Suppressor macrophage treated with lipopolysaccharide for 4 hours (primary cell): ENCODE measurements around the gene SMARCB1.

ENCODE experiments used
- DNase-seq: peaks from one replicate; pipeline ENCODE4 v3.0.0-alpha.2; 2020

Gene SMARCB1

DNA sequence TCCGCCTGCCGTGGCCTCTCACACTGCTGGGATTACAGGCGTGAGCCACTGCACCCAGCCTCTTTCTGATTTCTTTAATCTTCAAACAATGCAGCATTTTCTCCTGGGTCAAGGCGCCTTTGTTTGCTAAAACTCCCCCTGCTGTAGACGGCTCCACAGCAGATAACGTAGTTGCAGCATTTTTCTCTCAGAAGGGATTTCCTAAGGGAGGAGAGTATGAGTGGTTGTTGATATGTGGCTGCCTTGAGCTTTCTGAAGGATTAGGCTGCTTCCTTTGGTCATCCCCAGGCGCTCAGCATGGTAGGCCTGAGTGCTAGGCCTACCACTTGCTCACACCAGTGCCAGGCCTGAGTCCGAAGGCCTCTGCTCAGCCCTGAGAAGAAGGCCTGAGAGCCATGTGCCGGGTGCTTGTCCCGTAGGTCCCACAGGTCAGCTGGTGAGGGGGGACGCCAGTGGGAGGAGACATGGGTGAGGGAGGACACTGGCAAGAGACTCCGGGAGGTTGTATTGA lies 18.1 kb downstream of the SMARCB1 start:
- DNase-seq, result no peak

DNA sequence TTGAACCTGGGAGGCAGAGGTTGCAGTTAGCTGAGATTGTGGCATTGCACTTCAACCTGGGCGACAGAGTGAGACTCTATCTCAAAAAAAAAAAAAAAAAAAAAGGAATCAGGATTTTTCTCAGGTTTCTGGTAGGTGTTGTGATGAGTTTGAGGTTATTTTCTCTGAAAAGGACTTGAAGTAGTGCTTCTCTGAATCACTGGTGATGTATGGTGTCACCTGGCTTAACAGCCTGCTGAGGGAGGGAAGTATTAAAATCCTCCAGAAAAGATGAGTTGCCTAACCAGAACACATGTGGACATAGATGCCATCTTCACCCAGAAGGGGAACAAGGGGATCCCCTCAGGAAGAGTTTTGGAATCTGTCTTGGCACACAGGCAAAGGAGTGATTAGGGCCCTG lies 20.1 kb downstream of the SMARCB1 start:
- DNase-seq, result no peak

DNA sequence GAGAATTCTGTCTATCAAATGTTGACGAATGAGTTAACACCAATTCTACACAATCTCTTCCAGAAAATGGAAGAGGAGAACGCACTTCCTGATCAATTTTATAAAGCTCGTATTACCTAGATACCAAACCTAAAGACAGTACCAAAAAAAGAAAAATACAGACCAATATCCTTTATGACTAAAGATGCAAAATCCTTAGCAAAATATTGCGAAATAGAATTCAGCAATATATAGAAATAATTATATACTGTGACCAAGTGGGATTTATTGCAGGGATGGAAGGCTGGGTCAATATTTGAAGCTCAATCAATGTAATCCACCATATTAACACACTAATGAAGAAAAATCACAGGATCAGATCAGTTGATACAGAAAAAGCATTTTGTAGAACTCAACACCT lies 25.6 kb downstream of the SMARCB1 start:
- no peak for DNase-seq

- no peak for DNase-seq
Observed at GRCh38 chr22:23815541-23816155, 28.9 kb downstream of the SMARCB1 start.

- no peak for DNase-seq
Observed at GRCh38 chr22:23816156-23816976, 29.6 kb downstream of the SMARCB1 start.

- no peak for DNase-seq
Observed at GRCh38 chr22:23817146-23817545, 30.4 kb downstream of the SMARCB1 start.

DNA sequence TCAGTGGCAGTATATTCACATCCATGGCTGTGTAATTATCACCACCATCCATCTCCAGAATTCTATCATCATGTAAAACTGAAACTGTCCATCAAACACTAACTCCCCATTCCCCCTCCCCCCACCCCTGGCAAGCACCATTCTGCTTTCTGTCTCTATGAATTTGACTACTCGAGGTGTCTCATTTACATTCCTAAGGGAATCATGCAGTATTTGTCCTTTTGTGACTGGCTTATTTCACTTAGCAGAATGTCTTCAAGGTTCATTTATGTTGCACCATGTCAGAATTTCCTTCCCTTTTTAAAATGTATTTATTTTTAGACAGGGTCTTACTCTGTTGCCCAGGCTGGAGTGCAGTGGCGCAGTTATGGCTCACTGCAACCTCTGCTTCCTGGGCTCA lies 31.8 kb downstream of the SMARCB1 start:
- no peak for DNase-seq

DNA sequence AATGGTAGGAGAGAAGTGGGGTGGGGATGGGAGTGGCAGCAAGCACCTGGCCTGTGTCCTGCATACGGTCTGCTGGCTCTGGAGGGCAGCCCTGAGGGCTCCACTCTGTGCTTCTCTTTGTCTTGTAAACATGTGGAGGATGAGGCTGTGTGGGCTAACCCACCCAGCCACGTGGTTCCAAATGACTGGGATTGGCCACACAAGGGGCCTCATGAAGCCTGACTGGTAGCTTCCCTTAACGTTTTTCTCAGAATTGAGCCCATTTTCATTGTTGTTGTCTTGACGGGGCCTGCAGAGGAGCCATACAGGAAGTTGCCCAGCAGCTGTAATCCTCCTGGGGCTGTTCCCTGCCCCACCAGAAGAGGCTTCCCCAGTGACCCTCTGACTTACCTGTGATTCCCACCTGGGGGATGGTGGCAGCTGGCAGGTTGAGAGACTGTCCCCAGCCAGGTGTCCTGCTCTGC lies 34.0 kb downstream of the SMARCB1 start:
- DNase-seq, result no peak

GRCh38 chr22:23822101-23822671 lies 35.4 kb downstream of the SMARCB1 start:
- no peak for DNase-seq

GRCh38 chr22:23823331-23823791 lies 36.6 kb downstream of the SMARCB1 start:
- no peak for DNase-seq

DNA sequence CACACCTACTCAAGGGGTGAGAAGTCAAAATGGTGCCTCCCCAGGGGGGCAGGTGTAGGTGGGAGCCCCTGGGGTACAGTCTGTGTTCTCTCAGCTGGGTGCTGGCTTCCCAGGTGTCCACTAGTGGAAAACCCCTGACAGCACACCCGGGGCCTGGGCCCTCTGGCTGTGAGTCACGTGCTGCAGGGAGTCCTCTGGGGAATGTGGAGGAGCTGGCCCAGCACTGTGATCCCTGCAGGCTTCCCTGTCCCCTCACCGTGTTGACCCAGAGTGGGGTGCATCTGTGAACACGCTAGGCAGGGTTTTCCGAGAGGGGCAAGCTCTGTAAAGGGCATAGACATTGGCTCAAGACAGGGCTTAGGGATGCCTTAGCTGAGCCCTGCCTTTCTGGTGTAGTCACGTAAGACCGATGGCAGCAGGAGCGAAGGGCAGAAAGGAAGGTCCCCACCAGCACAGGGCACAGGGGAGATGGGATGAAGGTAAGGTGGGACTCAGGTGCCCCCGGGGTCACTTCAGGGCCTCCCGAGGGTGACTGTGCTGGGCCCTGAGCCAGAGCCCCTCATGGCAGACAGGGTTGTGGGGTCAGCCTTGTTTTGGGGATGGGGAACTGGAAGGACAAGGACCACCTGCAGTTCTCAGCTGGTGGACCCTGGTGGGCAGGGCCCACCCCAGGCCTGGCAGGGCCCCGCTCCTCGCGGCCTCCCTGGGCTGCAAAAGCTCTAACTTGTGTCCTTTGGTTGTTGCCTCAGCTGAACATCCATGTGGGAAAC lies 37.9 kb downstream of the SMARCB1 start:
- DNase-seq, result no peak

- no peak for DNase-seq
Observed at GRCh38 chr22:23825246-23825905, 38.6 kb downstream of the SMARCB1 start.

- DNase-seq, result no peak
Observed at GRCh38 chr22:23826510-23827350, 40.0 kb downstream of the SMARCB1 start.

GRCh38 chr22:23827351-23827995 lies 40.7 kb downstream of the SMARCB1 start:
- no peak for DNase-seq

DNA sequence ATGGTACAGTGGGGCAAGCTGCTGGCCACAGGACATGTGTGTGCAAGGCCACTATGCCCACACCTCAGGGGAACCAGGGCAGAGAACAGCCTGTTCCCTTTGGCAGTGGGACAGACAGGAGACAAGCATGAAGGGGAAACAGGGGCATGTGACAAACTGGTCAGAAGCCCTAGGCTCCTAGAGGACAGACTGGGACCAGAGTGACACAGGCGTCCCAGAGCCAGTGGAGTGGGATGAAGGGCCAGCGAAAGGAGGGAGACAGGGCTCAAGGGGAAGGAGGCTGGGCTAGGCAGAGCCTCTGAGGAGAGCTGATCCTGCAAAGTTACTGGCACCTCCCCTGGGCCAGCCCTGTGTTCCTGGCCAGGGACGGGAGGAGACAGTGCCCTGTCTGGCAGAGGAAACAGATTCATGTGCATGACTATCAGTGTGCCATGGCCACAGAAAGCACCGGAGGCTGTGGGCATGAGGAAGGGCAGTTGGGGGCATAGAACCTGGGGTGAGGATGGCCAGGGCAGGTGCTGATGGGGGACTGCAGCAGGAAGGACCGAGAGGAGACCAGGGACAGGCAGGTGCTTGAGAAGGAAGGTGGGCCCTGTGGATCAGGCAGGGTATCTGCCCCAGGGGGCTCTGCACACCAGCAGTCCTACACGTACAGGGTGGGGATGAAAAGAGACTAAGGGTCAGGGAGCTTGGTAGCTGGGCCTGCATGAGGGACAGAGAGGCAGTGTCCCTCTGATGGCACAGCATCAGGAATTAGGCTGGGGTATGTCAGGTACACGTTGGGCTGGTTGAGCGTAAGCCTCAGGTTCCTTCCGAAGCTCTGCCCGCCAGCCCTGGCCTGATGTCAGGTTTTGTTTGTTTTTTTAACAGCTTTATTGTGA lies 42.3 kb downstream of the SMARCB1 start:
- DNase-seq, result no peak

- DNase-seq, result no peak
Observed at GRCh38 chr22:23829845-23830372, 43.1 kb downstream of the SMARCB1 start.

- no peak for DNase-seq
Observed at GRCh38 chr22:23831261-23831660, 44.5 kb downstream of the SMARCB1 start.

DNA sequence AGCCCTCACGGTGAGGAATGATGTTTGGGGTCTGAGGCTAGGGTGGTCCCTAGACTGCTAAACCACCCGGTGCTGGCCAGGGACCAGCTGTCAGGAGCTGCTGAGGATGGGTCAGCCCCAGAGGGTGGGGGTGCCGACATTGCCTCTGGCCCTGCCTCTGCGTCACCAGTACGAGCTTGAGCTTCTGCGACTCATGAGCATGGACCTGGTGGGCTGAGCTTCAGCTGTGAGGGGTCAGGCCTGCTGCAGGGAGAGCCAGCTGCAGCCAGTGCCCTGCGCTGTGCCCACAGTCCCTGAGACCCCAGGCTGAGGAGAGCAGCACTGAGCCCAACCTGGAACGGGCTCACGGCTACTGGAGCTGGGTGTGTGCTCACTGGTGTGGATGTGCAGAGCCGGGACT lies 45.0 kb downstream of the SMARCB1 start:
- no peak for DNase-seq

GRCh38 chr22:23832226-23833016 lies 45.7 kb downstream of the SMARCB1 start:
- DNase-seq, result no peak
